GM10266 (cell line): ENCODE results near the gene ZNF205.
"Not testable (repeated sequence)": the region's sequence is repeated elsewhere in the genome, so short reads cannot be mapped to it uniquely, and the experiment has no call there.

Experiments used
- DNase-seq: peaks from one replicate; pipeline ENCODE4 v3.0.0; 2012; ENCODE audit errors: extremely low spot score
- TF ChIP-seq, protein P1 (sequence below): IDR thresholded peaks from 2 replicates; pipeline ENCODE4 v1.5.1; 2012; ENCODE audit warnings: mild to moderate bottlenecking, low read depth; ENCODE audit not compliant: control insufficient read depth, insufficient read depth; ENCODE audit errors: missing control alignments

The ZNF205 gene

GRCh38 chr16:3133844-3134243, 21.5 kb downstream of the ZNF205 start:
- DNase-seq = no peak
- TF ChIP-seq, protein P1, sequence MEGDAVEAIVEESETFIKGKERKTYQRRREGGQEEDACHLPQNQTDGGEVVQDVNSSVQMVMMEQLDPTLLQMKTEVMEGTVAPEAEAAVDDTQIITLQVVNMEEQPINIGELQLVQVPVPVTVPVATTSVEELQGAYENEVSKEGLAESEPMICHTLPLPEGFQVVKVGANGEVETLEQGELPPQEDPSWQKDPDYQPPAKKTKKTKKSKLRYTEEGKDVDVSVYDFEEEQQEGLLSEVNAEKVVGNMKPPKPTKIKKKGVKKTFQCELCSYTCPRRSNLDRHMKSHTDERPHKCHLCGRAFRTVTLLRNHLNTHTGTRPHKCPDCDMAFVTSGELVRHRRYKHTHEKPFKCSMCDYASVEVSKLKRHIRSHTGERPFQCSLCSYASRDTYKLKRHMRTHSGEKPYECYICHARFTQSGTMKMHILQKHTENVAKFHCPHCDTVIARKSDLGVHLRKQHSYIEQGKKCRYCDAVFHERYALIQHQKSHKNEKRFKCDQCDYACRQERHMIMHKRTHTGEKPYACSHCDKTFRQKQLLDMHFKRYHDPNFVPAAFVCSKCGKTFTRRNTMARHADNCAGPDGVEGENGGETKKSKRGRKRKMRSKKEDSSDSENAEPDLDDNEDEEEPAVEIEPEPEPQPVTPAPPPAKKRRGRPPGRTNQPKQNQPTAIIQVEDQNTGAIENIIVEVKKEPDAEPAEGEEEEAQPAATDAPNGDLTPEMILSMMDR = no peak

DNA sequence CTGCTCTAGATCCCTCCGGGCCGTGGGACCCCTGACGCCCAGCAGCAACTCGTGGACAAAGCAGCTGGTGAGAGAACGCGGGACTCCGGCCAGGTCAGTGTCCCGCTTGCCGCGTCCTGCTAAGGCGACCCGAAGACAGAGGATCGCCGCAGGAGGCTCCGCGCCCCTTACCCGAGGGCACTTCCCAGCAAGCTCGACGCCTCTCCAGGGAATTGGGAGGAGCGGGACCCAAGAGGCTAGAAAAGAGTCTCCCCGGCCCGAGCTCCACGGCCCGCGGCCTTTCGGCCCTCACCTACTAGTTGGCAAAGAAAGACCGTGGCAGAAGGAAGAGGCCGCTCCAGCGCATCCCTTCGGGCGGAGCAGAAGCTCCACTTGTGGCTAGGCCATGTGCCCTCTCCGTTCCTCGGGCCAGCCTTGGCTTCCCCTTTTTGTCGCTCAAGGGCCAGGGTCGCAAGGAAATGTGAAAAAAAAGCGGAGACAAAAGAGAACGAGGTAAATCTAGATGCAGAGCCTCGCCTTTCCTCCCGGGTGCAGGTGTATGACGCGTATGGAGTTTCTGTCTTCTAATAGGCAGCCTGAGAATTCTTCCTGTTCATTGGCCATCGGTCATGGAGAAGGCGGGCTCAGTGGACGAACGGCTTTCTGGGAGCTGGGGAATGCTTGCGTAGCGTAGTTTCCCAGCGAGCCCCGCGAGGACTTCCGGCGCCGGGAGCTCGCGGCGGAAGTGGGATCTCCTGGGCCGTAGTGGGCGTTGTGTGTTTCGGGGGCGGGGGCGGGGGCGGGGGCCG, 22.1 kb downstream of the ZNF205 start, which contains the start of gene ZNF213:
TSS of gene ZNF213 (plus strand) at position 692 of the 788 bp plus-strand sequence. CDS start 2,252 bp downstream, outside the sequence.
- peak; percentile 94 for DNase-seq
- TF ChIP-seq, protein P1 = no peak

DNA sequence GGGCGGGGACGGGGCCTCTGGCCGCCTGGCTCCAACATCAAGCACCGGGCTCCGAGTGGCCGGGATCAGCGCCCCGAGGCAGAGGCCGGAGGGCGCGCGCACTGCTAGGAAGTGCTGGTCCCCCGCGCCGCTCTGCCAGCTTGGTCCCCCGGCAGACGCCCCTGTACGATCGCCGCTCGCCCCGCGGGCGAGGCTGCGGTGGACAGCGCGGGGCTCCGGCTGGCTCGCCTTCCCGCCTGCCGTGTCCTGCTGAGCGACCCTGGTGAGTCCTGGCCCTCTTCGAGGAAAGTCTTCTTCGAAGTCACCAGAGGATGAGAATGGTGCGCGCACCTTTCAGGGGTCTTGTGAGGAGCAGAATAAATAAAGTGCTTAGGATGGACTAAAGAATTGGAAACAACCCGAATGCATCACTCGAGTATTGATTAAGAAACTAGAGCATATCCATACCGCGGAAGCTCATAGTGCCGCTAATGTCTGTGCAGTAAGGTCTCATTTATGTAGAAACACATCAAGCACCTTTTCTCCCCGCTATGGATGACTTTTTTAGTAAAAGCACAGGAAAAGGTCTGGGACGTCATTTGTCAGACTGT, 22.8 kb downstream of the ZNF205 start:
- no peak for DNase-seq
- TF ChIP-seq, protein P1 = no peak

GRCh38 chr16:3137267-3137666, 24.9 kb downstream of the ZNF205 start:
- TF ChIP-seq, protein P1 = no peak

DNA sequence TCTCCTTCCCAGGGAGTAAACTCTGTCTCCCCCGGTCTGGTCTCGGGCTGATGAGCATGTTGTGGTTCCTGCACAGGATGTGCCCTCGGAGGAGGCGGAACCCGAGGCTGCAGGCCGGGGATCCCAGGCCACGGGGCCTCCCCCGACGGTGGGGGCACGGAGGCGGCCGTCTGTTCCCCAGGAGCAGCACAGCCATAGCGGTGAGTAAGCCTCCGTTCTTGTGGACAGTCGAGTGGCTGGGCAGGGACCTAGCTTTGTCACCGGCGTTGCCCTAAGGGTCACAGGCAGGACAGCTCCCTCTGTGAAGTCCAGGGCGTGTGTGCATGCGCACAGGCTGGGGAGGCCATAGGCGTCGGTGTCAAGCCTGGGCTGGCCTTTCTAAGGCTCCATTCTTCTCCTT, 26.0 kb downstream of the ZNF205 start:
- TF ChIP-seq, protein P1 = no peak
- DNase-seq = no peak

More at GRCh38 chr16:3137267-3137666, 24.9 kb downstream of the ZNF205 start:
- DNase-seq = no peak

- no peak for DNase-seq
- TF ChIP-seq, protein P1 = no peak
Observed at GRCh38 chr16:3138823-3139426, 26.5 kb downstream of the ZNF205 start.

- DNase-seq = not testable (repeated sequence)
Observed at GRCh38 chr16:3139561-3139960, 27.2 kb downstream of the ZNF205 start.
